Measurements from ENCODE around the gene CA4. TPM values are rescaled to one million over a fixed set of nuclear protein-coding genes. Genes with fewer than 3 reads are reported as not detected.
"Not testable (repeated sequence)": the region's sequence is repeated elsewhere in the genome, so short reads cannot be mapped to it uniquely, and the experiment has no call there.

Gene CA4
- total and polyA plus RNA-seq, 2 experiments from 2014 or later: 1.2 to 6.1 TPM

DNA sequence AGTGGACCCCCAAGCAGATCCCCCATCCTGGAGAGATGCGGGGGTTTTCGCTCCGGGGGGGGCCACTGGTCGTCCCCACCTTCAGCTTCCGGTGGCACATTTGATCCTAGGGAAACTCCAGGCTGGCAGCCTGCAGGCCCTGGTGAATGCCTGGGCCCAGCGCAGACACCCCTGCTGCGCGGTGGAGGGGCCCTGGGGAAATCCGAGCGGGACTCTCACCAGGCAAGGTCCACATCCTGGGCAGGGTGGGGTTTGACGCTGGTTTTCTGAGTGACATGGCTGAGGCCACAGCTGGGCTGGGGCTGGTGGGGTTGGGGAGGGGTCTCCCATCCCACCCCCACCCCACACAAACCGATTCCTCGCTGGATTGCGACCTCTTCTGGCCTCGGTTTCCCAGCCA, 30.6 kb upstream of the CA4 start:
- no CpG with 5 or more reads among the region's 15 CpGs for WGBS (ENCODE audit: low lambda C conversion rate, missing lambda C conversion rate)
- not testable (repeated sequence) for H2AFZ ChIP-seq; H3K36me3 ChIP-seq (replicated peaks; ENCODE audit: insufficient read depth, low read depth); H3K9me2 ChIP-seq (replicated peaks; ENCODE audit: insufficient read depth); H3K4me2 ChIP-seq; DNase-seq (ENCODE audit: low spot score); H3K9me3 ChIP-seq (ENCODE audit: low read depth); H4K20me1 ChIP-seq (ENCODE audit: insufficient read depth, poor library complexity, severe bottlenecking); H3K4me3 ChIP-seq; H3K79me2 ChIP-seq; H3K27me3 ChIP-seq; H3K4me1 ChIP-seq (ENCODE audit: insufficient read depth); H3K27ac ChIP-seq

GRCh38 chr17:60119807-60120748, 29.7 kb upstream of the CA4 start:
- not testable (repeated sequence) for DNase-seq (ENCODE audit: low spot score); H2AFZ ChIP-seq; H3K4me1 ChIP-seq (ENCODE audit: insufficient read depth); H3K79me2 ChIP-seq; H3K36me3 ChIP-seq (replicated peaks; ENCODE audit: insufficient read depth, low read depth); H4K20me1 ChIP-seq (ENCODE audit: insufficient read depth, poor library complexity, severe bottlenecking); H3K27ac ChIP-seq; H3K9me2 ChIP-seq (replicated peaks; ENCODE audit: insufficient read depth); H3K9me3 ChIP-seq (ENCODE audit: low read depth); H3K27me3 ChIP-seq; H3K4me3 ChIP-seq
- H3K4me2 ChIP-seq: peak overlapping the region; percentile 68
- no CpG with 5 or more reads among the region's 114 CpGs for WGBS (ENCODE audit: low lambda C conversion rate, missing lambda C conversion rate)

GRCh38 chr17:60127068-60128064, 22.4 kb upstream of the CA4 start:
- Histone ChIP-seq H3K4me1 (ENCODE audit: insufficient read depth) (no peaks in the 10 kb centered on the region), H3K4me3 (no peak overlapping the region), H3K4me2 (no peak overlapping the region), H3K27ac (no peak overlapping the region), H4K20me1 (ENCODE audit: insufficient read depth, poor library complexity, severe bottlenecking) (no peaks in the 10 kb centered on the region), H2AFZ (no peak overlapping the region), H3K36me3 (replicated peaks; ENCODE audit: insufficient read depth, low read depth) (no peaks in the 10 kb centered on the region), H3K27me3 (no peaks in the 10 kb centered on the region), H3K79me2 (no peaks in the 10 kb centered on the region), H3K9me3 (ENCODE audit: low read depth) (no peaks in the 10 kb centered on the region), H3K9me2 (replicated peaks; ENCODE audit: insufficient read depth) (no peaks in the 10 kb centered on the region)
- 84% methylated on average over 14 of the region's 14 CpGs for WGBS (ENCODE audit: low lambda C conversion rate, missing lambda C conversion rate)
- no peak for TF ChIP-seq EZH2phosphoT487 (IDR thresholded peaks at IDR 0.05; ENCODE audit: low read depth, severe bottlenecking, unreplicated experiment)
- TF ChIP-seq, protein P1, sequence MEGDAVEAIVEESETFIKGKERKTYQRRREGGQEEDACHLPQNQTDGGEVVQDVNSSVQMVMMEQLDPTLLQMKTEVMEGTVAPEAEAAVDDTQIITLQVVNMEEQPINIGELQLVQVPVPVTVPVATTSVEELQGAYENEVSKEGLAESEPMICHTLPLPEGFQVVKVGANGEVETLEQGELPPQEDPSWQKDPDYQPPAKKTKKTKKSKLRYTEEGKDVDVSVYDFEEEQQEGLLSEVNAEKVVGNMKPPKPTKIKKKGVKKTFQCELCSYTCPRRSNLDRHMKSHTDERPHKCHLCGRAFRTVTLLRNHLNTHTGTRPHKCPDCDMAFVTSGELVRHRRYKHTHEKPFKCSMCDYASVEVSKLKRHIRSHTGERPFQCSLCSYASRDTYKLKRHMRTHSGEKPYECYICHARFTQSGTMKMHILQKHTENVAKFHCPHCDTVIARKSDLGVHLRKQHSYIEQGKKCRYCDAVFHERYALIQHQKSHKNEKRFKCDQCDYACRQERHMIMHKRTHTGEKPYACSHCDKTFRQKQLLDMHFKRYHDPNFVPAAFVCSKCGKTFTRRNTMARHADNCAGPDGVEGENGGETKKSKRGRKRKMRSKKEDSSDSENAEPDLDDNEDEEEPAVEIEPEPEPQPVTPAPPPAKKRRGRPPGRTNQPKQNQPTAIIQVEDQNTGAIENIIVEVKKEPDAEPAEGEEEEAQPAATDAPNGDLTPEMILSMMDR (IDR thresholded peaks at IDR 0.05; ENCODE audit: poor library complexity): no peak
- no peak for TF ChIP-seq EZH2 (IDR thresholded peaks at IDR 0.05; ENCODE audit: borderline replicate concordance)
- DNase-seq (ENCODE audit: low spot score): no peak

GRCh38 chr17:60128171-60128859, 21.5 kb upstream of the CA4 start:
- TF ChIP-seq EZH2phosphoT487 (IDR thresholded peaks at IDR 0.05; ENCODE audit: low read depth, severe bottlenecking, unreplicated experiment) (no peak), EZH2 (IDR thresholded peaks at IDR 0.05; ENCODE audit: borderline replicate concordance) (no peak)
- TF ChIP-seq, protein P1 (IDR thresholded peaks at IDR 0.05; ENCODE audit: poor library complexity): no peak
- H3K79me2 ChIP-seq: no peaks in the 10 kb centered on the region
- no peaks in the 10 kb centered on the region for H3K27me3 ChIP-seq
- H4K20me1 ChIP-seq (ENCODE audit: insufficient read depth, poor library complexity, severe bottlenecking): no peaks in the 10 kb centered on the region
- H3K4me1 ChIP-seq (ENCODE audit: insufficient read depth): no peaks in the 10 kb centered on the region
- H3K27ac ChIP-seq: no peak overlapping the region
- WGBS (ENCODE audit: low lambda C conversion rate, missing lambda C conversion rate): 84% methylated on average over 8 of the region's 8 CpGs
- H3K4me3 ChIP-seq: no peak overlapping the region
- H2AFZ ChIP-seq: no peak overlapping the region
- H3K36me3 ChIP-seq (replicated peaks; ENCODE audit: insufficient read depth, low read depth): no peaks in the 10 kb centered on the region
- no peak overlapping the region for H3K4me2 ChIP-seq
- DNase-seq (ENCODE audit: low spot score): no peak
- no peaks in the 10 kb centered on the region for H3K9me3 ChIP-seq (ENCODE audit: low read depth)
- H3K9me2 ChIP-seq (replicated peaks; ENCODE audit: insufficient read depth): no peaks in the 10 kb centered on the region

Measured in hepatocyte (in vitro differentiated cells).